ENCODE data around the gene ENOX1. TPM values are rescaled to one million over a fixed set of nuclear protein-coding genes. Genes with fewer than 3 reads are reported as not detected.

Gene ENOX1
- total RNA-seq, 1 donor from 2014 or later: 0.79 TPM

- DNase-seq (ENCODE audit: low read depth) (no peak), FAIRE-seq (no peak)
- TF ChIP-seq CTCF (IDR thresholded peaks at IDR 0.05; ENCODE audit: insufficient read depth, low read length, severe bottlenecking): no peak
- Histone ChIP-seq H3K27me3 (ENCODE audit: control insufficient read depth, insufficient read depth, low read length) (no peaks in the 10 kb centered on the region), H3K4me3 (ENCODE audit: low read depth, low read length) (no peak overlapping the region), H3K36me3 (ENCODE audit: control insufficient read depth, insufficient read depth, low read length) (no peaks in the 10 kb centered on the region)
Measured at GRCh38 chr13:43411211-43411610, 375.6 kb downstream of the ENOX1 start.

GRCh38 chr13:43408274-43408673 lies 378.5 kb downstream of the ENOX1 start:
- no peaks in the 10 kb centered on the region for H3K27me3 ChIP-seq (ENCODE audit: control insufficient read depth, insufficient read depth, low read length)
- no peak overlapping the region for H3K4me3 ChIP-seq (ENCODE audit: low read depth, low read length)
- TF ChIP-seq CTCF (IDR thresholded peaks at IDR 0.05; ENCODE audit: insufficient read depth, low read length, severe bottlenecking): no peak
- DNase-seq (ENCODE audit: low read depth): no peak
- FAIRE-seq: no peak
- no peaks in the 10 kb centered on the region for H3K36me3 ChIP-seq (ENCODE audit: control insufficient read depth, insufficient read depth, low read length)

- Histone ChIP-seq H3K27me3 (ENCODE audit: control insufficient read depth, insufficient read depth, low read length) (no peaks in the 10 kb centered on the region), H3K4me3 (ENCODE audit: low read depth, low read length) (no peak overlapping the region), H3K36me3 (ENCODE audit: control insufficient read depth, insufficient read depth, low read length) (no peaks in the 10 kb centered on the region)
- FAIRE-seq: no peak
- DNase-seq (ENCODE audit: low read depth): no peak
- TF ChIP-seq CTCF (IDR thresholded peaks at IDR 0.05; ENCODE audit: insufficient read depth, low read length, severe bottlenecking): no peak
Measured at GRCh38 chr13:43407023-43407581, 379.7 kb downstream of the ENOX1 start.

- FAIRE-seq: no peak
- no peak overlapping the region for H3K4me3 ChIP-seq (ENCODE audit: low read depth, low read length)
- no peaks in the 10 kb centered on the region for H3K27me3 ChIP-seq (ENCODE audit: control insufficient read depth, insufficient read depth, low read length)
- no peak for TF ChIP-seq CTCF (IDR thresholded peaks at IDR 0.05; ENCODE audit: insufficient read depth, low read length, severe bottlenecking)
- peak; percentile 93 for DNase-seq (ENCODE audit: low read depth)
- H3K36me3 ChIP-seq (ENCODE audit: control insufficient read depth, insufficient read depth, low read length): no peaks in the 10 kb centered on the region
Measured at GRCh38 chr13:43405457-43405856, 381.3 kb downstream of the ENOX1 start.

- no peak for FAIRE-seq
- DNase-seq (ENCODE audit: low read depth): no peak
- no peak for TF ChIP-seq CTCF (IDR thresholded peaks at IDR 0.05; ENCODE audit: insufficient read depth, low read length, severe bottlenecking)
- Histone ChIP-seq H3K36me3 (ENCODE audit: control insufficient read depth, insufficient read depth, low read length) (no peaks in the 10 kb centered on the region), H3K4me3 (ENCODE audit: low read depth, low read length) (no peak overlapping the region), H3K27me3 (ENCODE audit: control insufficient read depth, insufficient read depth, low read length) (no peaks in the 10 kb centered on the region)
Measured at GRCh38 chr13:43402380-43402779, 384.4 kb downstream of the ENOX1 start.

- no peak for FAIRE-seq
- H3K36me3 ChIP-seq (ENCODE audit: control insufficient read depth, insufficient read depth, low read length): no peaks in the 10 kb centered on the region
- DNase-seq (ENCODE audit: low read depth): no peak
- H3K4me3 ChIP-seq (ENCODE audit: low read depth, low read length): no peak overlapping the region
- TF ChIP-seq CTCF (IDR thresholded peaks at IDR 0.05; ENCODE audit: insufficient read depth, low read length, severe bottlenecking): no peak
- H3K27me3 ChIP-seq (ENCODE audit: control insufficient read depth, insufficient read depth, low read length): no peaks in the 10 kb centered on the region
Measured at GRCh38 chr13:43401361-43401760, 385.4 kb downstream of the ENOX1 start.

Measured in bronchial epithelial cell (primary cell).